ENCODE measurements around the gene SLC9C2.

Gene SLC9C2

GRCh38 chr1:173562813-173563212 lies 40.1 kb downstream of the SLC9C2 start:
- no peak overlapping the region for H3K4me3 ChIP-seq
- DNase-seq (ENCODE audit: low spot score in 2 of 2) = peak in 1 of 2 experiments; percentile 13
- no peaks in the 10 kb centered on the region for H3K27me3 ChIP-seq (ENCODE audit: low read depth)
- no peaks in the 10 kb centered on the region for H3K36me3 ChIP-seq (replicated peaks)
- in situ Hi-C loops (cut with MboI; ENCODE audit: low sequenced_read_pairs) = no loop called here
- H3K4me1 ChIP-seq = no peaks in the 10 kb centered on the region
- no peaks in the 10 kb centered on the region for H3K9me3 ChIP-seq

GRCh38 chr1:173561263-173561662 lies 41.6 kb downstream of the SLC9C2 start:
- H3K9me3 ChIP-seq = no peaks in the 10 kb centered on the region
- no peak for DNase-seq (ENCODE audit: low spot score in 2 of 2)
- H3K4me3 ChIP-seq = no peak overlapping the region
- no peaks in the 10 kb centered on the region for H3K27me3 ChIP-seq (ENCODE audit: low read depth)
- no peaks in the 10 kb centered on the region for H3K36me3 ChIP-seq (replicated peaks)
- no peaks in the 10 kb centered on the region for H3K4me1 ChIP-seq
- in situ Hi-C loops (cut with MboI; ENCODE audit: low sequenced_read_pairs) = no loop called here

- Histone ChIP-seq H3K9me3 (no peaks in the 10 kb centered on the region), H3K4me3 (no peak overlapping the region), H3K36me3 (replicated peaks) (no peaks in the 10 kb centered on the region), H3K27me3 (ENCODE audit: low read depth) (no peaks in the 10 kb centered on the region), H3K4me1 (no peaks in the 10 kb centered on the region)
- DNase-seq (ENCODE audit: low spot score in 2 of 2) = no peak
- in situ Hi-C loops (cut with MboI; ENCODE audit: low sequenced_read_pairs) = no loop called here
These were observed 42.5 kb downstream of the SLC9C2 start for GRCh38 chr1:173560285-173560880.

GRCh38 chr1:173555651-173556305 lies 47.1 kb downstream of the SLC9C2 start:
- Histone ChIP-seq H3K4me1 (no peaks in the 10 kb centered on the region), H3K9me3 (no peaks in the 10 kb centered on the region), H3K4me3 (no peak overlapping the region), H3K36me3 (replicated peaks) (no peaks in the 10 kb centered on the region), H3K27me3 (ENCODE audit: low read depth) (no peaks in the 10 kb centered on the region)
- in situ Hi-C loops (cut with MboI; ENCODE audit: low sequenced_read_pairs) = no loop called here
- DNase-seq (ENCODE audit: low spot score in 2 of 2) = no peak

GRCh38 chr1:173554541-173555250 lies 48.2 kb downstream of the SLC9C2 start:
- Histone ChIP-seq H3K36me3 (replicated peaks) (no peaks in the 10 kb centered on the region), H3K27me3 (ENCODE audit: low read depth) (no peaks in the 10 kb centered on the region), H3K9me3 (no peaks in the 10 kb centered on the region), H3K4me1 (no peaks in the 10 kb centered on the region), H3K4me3 (no peak overlapping the region)
- no peak for DNase-seq (ENCODE audit: low spot score in 2 of 2)
- in situ Hi-C loops (cut with MboI; ENCODE audit: low sequenced_read_pairs) = no loop called here

GRCh38 chr1:173554089-173554488 lies 48.8 kb downstream of the SLC9C2 start:
- no peaks in the 10 kb centered on the region for H3K9me3 ChIP-seq
- H3K4me3 ChIP-seq = no peak overlapping the region
- no peaks in the 10 kb centered on the region for H3K4me1 ChIP-seq
- no peak for DNase-seq (ENCODE audit: low spot score in 2 of 2)
- in situ Hi-C loops (cut with MboI; ENCODE audit: low sequenced_read_pairs) = no loop called here
- no peaks in the 10 kb centered on the region for H3K36me3 ChIP-seq (replicated peaks)
- H3K27me3 ChIP-seq (ENCODE audit: low read depth) = no peaks in the 10 kb centered on the region

- Histone ChIP-seq H3K27me3 (ENCODE audit: low read depth) (no peaks in the 10 kb centered on the region), H3K4me1 (no peaks in the 10 kb centered on the region), H3K4me3 (no peak overlapping the region), H3K9me3 (no peaks in the 10 kb centered on the region), H3K36me3 (replicated peaks) (no peaks in the 10 kb centered on the region)
- in situ Hi-C loops (cut with MboI; ENCODE audit: low sequenced_read_pairs) = no loop called here
- no peak for DNase-seq (ENCODE audit: low spot score in 2 of 2)
These were observed 49.6 kb downstream of the SLC9C2 start for GRCh38 chr1:173553312-173553711.

- H3K36me3 ChIP-seq (replicated peaks) = no peaks in the 10 kb centered on the region
- H3K4me3 ChIP-seq = no peak overlapping the region
- H3K4me1 ChIP-seq = no peaks in the 10 kb centered on the region
- H3K27me3 ChIP-seq (ENCODE audit: low read depth) = no peaks in the 10 kb centered on the region
- H3K9me3 ChIP-seq = no peaks in the 10 kb centered on the region
- DNase-seq (ENCODE audit: low spot score in 2 of 2) = no peak
- in situ Hi-C loops (cut with MboI; ENCODE audit: low sequenced_read_pairs) = no loop called here
These were observed 51.2 kb downstream of the SLC9C2 start for GRCh38 chr1:173551699-173552098.

- Histone ChIP-seq H3K36me3 (replicated peaks) (no peaks in the 10 kb centered on the region), H3K4me1 (no peaks in the 10 kb centered on the region), H3K27me3 (ENCODE audit: low read depth) (no peaks in the 10 kb centered on the region), H3K4me3 (no peak overlapping the region), H3K9me3 (no peaks in the 10 kb centered on the region)
- in situ Hi-C loops (cut with MboI; ENCODE audit: low sequenced_read_pairs) = no loop called here
- no peak for DNase-seq (ENCODE audit: low spot score in 2 of 2)
These were observed 53.1 kb downstream of the SLC9C2 start for GRCh38 chr1:173549813-173550212.

- Histone ChIP-seq H3K9me3 (no peaks in the 10 kb centered on the region), H3K27me3 (ENCODE audit: low read depth) (no peaks in the 10 kb centered on the region), H3K4me1 (no peaks in the 10 kb centered on the region), H3K36me3 (replicated peaks) (no peaks in the 10 kb centered on the region), H3K4me3 (no peak overlapping the region)
- DNase-seq (ENCODE audit: low spot score in 2 of 2) = no peak
- in situ Hi-C loops (cut with MboI; ENCODE audit: low sequenced_read_pairs) = no loop called here
These were observed 57.2 kb downstream of the SLC9C2 start for GRCh38 chr1:173545688-173546087.

GRCh38 chr1:173536223-173536622 lies 66.6 kb downstream of the SLC9C2 start:
- no peak for DNase-seq (ENCODE audit: low spot score in 2 of 2)
- in situ Hi-C loops (cut with MboI; ENCODE audit: low sequenced_read_pairs) = no loop called here
- Histone ChIP-seq H3K9me3 (no peaks in the 10 kb centered on the region), H3K4me1 (peaks cover 7% of the 10 kb centered on the region), H3K27me3 (ENCODE audit: low read depth) (no peaks in the 10 kb centered on the region), H3K36me3 (replicated peaks) (no peaks in the 10 kb centered on the region), H3K4me3 (no peak overlapping the region)

- no peaks in the 10 kb centered on the region for H3K9me3 ChIP-seq
- H3K4me1 ChIP-seq = peaks cover 30% of the 10 kb centered on the region
- no peak overlapping the region for H3K4me3 ChIP-seq
- DNase-seq (ENCODE audit: low spot score in 2 of 2) = no peak
- H3K36me3 ChIP-seq (replicated peaks) = no peaks in the 10 kb centered on the region
- in situ Hi-C loops (cut with MboI; ENCODE audit: low sequenced_read_pairs) = no loop called here
- no peaks in the 10 kb centered on the region for H3K27me3 ChIP-seq (ENCODE audit: low read depth)
These were observed 70.6 kb downstream of the SLC9C2 start for GRCh38 chr1:173532237-173532636.

GRCh38 chr1:173530795-173531693 lies 71.8 kb downstream of the SLC9C2 start:
- in situ Hi-C loops (cut with MboI; ENCODE audit: low sequenced_read_pairs) = no loop called here
- Histone ChIP-seq H3K4me1 (peaks cover 30% of the 10 kb centered on the region), H3K36me3 (replicated peaks) (no peaks in the 10 kb centered on the region), H3K4me3 (no peak overlapping the region), H3K27me3 (ENCODE audit: low read depth) (no peaks in the 10 kb centered on the region), H3K9me3 (no peaks in the 10 kb centered on the region)
- DNase-seq (ENCODE audit: low spot score in 2 of 2) = peak; percentile 54 to 77
